ENCODE data around the gene FAM227B.
"Not testable (repeated sequence)": the region's sequence is repeated elsewhere in the genome, so short reads cannot be mapped to it uniquely, and the experiment has no call there.

The FAM227B gene

DNA sequence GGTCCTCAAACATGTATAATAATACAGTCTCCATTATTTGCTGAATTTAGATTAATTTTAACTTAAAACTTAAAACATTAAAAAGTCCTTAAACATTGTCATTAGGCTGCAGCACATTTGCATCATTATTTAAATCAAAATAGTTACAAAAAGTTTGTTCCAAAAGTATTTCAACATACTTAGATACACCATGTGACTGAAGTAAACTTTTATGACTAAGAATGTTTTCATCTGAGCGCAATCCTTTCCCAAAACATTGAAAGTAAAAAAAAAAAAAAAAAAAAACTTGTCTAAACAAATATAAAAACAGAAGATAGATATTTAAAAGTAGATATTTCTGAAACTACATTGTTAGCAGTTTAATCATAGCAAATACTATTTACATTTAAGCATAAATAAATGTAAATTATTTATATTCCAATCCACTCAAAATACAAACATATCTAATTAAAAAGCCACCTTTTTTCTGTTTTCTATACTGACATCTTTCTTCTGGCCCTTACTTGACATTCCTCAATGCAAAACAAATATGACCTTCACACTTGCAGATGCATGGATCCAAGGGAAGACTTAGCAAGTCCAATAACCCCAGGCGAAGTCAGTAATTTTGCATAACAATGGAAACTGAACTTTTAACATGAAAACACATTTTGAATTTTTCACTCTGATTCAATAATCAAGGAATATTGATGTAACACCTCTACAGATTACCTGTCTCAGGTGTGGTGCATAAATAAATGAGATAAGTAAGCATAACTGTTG lies 10.3 kb downstream of the FAM227B start:
- no peak for DNase-seq (ENCODE audit: low spot score)

DNA sequence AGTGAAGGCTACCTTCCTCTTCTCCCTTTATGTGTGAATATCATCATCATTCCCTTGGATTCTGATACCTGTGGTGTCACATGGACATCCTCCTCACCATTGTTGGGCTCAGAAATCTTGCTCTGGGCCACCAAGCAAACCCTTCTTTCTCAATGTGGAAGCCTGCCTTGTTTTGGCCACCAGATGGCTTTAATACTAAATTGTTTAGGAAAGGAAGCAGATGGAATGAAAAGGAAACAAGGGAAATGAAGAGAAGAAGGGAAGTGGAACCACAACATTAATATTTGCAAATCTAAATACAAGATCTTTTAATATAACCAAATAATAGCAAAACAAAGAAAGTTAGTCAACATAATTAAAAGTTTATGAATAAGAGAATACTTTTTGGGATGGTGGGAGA lies 14.0 kb downstream of the FAM227B start:
- DNase-seq (ENCODE audit: low spot score): no peak

DNA sequence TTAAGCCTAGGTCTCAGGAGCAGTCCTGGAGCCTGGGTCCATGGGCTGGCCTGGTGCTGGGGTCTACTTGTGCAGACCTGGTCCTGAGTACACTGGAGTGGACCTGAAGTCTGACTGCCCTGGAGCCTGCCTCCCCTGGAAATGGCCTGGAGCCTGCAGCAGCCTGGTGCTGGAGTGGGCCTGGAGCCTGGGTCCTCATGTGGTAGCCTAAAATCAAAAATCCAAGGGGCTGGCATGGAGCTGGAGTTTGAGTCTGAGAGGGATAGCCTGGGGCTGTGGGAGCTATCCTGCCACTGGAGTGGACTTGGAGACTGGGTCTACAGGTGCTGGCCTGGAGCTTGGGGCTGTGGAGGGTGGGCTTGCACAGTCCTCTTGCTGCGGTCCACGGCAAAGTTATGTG lies 15.0 kb downstream of the FAM227B start:
- no peak for DNase-seq (ENCODE audit: low spot score)

DNA sequence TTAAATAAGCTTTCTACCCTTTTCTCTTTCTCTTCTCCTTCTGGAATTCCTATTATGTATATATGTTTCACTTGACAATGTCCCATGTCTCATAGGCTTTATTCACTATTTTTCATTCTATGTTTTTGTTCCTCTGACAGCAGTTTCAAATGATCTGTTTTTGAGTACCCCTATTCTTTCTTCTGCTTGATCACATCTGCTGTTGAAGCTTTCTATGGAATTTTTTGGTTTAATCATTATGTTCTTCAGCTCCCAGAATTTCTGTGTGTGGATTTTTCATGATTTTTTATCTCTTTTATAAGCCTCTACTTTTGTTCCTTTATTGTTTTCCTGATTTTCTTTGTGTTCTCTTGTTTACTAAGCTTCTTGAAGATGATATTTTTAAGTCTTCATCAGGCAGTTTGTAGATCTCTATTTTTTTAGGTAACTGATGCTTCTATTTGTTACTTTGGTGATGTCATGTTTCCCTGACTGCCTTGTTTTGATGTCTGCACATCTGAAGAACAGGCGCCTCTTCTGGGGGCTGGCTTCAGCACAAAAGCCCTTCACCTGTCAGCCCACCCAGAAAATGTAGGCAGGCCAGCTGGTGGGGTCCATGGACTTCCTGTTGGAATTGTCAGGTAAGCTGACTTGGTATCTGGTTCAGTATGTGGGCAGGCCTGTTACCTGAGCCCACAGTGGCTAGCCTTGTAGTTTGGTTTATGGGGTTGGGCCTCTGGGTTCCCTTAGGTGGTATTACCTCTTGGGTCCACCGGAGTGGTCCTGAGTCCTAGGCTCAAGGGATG lies 15.8 kb downstream of the FAM227B start:
- no peak for DNase-seq (ENCODE audit: low spot score)

DNA sequence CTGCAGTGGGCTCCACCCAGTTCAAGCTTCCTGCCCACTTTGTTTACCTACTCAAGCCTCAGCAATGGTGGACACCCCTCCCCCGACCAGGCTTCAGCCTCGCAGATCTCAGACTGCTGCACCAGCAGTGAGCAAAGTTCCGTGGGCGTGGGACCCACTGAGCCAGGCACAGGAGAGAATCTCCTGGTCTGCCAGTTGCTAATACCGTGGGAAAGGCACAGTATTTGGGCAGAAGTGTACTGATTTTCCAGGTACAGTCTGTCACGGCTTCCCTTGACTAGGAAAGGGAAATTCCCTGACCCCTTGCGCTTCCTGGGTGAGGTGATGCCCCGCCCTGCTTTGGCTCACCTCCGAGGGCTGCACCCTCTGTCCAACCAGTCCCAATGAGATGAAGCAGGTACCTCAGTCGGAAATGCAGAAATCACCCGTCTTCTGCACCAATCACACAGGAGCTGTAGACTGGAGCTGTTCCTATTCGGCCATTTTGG lies 27.7 kb downstream of the FAM227B start:
- not testable (repeated sequence) for DNase-seq (ENCODE audit: low spot score)

DNA sequence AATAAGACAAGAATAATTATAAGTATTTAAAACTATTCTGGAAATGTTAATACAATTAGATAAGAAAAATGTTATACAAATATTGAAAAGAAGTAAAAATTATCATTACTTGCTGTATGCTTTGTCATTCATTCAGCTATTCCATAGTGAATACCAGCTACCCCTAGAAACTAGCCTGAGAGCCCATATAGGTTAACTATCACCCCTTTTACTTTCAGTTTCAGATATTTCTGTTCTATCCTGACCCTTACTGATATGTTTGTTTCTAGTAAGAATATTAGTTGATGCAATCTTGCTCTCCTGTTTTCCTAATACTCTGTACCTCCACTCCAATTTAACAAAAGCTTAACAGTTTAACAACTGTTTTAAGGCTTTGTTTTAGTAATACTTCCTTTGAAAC lies 31.6 kb downstream of the FAM227B start:
- no peak for DNase-seq (ENCODE audit: low spot score)

DNA sequence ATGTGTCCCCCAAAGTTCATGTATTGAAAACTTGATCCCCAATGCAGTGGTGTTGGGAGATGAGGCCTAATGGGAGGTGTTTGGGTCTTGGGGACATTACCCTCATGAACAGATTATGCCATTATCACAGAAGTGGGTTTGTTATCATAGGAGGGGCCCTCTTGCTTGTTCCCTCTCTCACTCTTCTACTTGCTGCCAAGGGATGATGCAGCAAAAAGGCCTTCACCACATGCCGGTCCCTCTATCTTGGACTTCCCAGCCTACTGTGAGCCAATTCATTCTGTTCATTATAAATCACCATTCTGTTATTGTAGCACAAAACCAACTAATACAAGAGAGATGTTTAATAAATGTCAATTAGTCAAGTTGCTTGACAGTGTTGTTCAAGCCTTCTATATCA lies 47.2 kb downstream of the FAM227B start:
- DNase-seq (ENCODE audit: low spot score): no peak

DNA sequence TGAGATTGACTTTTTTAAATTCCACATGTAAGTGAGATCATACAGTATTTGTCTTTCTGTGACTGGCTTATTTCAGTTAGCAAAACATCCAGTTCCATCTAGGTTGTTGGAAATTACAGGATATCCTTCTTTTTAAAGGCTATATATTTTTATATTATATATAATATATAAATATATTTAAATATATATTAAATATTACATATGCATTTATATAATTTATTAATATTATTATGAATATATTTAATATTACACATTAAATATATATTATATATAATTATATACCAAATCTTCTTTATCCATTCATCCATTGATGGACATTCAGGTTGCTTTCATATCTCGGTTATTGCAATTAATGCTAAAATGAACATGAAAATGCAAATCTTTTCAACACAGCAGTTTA lies 49.9 kb downstream of the FAM227B start:
- no peak for DNase-seq (ENCODE audit: low spot score)

DNA sequence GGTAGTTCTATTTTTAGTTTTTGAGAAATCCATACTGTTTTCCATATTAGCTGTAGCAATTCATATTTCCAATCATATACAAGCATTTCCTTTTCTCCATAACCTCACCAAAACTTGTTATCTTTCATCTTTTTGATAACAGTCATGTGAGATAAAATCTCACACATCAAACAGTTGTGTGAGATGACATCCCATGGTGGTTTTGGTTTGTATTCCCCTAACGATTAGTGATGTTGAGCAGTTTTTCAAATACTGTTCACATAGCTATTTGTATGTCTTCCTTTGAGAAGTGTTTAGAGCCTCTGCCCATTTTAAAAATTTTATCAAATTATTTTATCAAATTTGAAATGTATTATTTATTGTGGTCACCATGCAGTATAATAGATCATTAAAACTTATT lies 50.4 kb downstream of the FAM227B start:
- DNase-seq (ENCODE audit: low spot score): no peak

DNA sequence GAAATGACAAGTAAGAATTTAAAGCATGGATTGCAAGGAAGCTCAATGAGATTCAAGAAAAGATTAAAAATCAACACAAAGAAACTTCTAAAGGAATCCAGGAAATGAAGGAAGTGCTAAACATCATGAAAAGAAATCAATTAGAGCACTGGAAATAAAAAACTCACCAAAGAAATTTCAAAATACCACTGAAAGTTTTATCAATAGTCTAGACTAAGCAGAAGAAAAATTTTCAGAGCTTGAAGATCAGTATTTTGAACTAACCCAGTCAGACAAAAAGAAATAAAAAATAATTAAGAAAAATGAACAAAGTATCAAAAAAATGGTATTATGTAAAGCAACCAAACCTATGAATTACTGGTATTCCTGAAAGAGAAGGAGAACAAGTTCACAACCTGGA lies 60.6 kb downstream of the FAM227B start:
- DNase-seq (ENCODE audit: low spot score): no peak

DNA sequence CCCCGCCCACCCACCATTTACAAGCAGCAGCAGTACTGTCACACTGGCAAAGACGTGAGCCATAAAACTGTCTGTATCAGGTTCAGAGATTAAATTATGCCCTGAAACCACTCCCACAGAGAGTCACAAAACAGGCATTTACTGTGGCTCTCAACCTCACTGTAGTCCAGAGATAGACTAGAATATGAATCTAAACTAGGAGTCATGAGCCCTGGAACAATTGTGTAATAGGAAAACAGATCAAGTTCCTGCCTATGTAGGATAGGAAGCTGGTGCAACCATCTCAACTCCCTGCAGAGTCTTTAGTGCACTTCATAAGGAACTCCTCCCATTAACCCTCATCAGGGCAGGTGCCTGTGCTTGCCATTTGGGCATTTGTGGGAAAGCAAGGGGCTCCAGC lies 61.7 kb downstream of the FAM227B start:
- DNase-seq (ENCODE audit: low spot score): no peak

DNA sequence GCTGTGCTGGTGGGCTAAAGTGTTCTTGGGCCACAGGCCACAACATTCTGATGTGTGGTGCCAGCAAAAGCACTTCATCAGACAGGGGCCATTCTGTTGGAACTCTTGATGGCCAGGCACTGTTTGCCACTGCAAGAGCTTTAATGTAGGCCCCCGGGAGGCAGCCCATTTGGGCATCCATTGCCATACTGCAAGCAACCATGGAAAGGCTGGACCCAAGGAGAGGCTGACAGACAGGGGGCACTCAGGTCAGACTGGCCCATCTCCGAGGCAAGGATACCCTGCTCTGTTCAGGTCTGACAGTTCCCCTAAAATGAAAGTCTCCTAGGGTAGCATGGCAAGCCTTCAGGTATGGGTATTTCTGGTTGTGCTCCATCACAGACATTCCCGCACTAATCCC lies 64.2 kb downstream of the FAM227B start:
- no peak for DNase-seq (ENCODE audit: low spot score)

DNA sequence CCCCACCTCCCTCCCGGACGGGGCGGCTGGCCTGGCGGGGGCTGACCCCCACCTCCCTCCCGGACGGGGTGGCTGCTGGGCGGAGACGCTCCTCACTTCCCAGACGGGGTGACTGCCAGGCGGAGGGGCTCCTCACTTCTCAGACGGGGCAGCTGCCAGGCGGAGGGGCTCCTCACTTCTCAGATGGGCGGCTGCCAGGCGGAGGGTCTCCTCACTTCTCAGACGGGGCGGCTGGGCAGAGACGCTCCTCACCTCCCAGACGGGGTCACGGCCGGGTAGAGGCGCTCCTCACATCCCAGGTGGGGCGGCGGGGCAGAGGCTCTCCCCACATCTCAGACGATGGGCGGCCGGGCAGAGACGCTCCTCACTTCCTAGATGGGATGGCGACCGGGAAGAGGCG lies 70.3 kb downstream of the FAM227B start:
- DNase-seq (ENCODE audit: low spot score): not testable (repeated sequence)

DNA sequence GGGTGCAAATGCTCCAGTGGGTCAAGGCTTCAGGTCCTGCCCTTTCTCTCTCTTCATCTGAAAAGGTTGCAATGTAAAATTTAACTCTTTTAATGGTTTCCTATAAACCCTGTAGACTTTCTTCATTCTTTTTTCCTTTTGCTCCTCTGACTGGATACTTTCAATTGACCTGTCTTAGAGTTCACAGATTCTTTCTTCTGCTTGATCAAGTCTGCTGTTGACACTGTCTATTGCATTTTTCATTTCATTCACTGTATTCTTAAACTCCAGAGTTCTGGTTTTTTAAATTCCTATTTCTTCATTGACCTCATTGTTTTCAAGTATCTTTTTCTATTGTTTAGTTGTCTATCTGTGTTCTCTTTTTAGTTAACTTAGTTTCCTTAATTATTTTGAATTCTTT lies 82.1 kb downstream of the FAM227B start:
- no peak for DNase-seq (ENCODE audit: low spot score)

DNA sequence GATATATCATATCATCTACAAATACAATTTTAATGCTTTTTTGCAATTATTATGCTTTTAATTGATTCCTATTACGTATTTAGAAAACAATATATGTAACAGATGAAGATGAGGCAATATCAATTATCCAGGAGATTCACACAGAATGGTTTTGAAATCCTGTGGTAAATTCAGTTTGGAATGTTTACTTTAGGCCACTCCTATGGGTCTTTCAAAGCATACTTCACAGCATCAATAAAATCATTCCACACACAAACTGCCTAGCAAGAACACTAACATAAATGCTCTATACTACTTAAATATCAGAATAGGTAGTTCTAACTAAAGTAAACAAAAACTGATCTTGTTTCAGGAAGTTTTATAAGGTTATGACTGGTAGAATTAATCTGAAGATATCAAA lies 90.5 kb downstream of the FAM227B start:
- DNase-seq (ENCODE audit: low spot score): no peak

DNA sequence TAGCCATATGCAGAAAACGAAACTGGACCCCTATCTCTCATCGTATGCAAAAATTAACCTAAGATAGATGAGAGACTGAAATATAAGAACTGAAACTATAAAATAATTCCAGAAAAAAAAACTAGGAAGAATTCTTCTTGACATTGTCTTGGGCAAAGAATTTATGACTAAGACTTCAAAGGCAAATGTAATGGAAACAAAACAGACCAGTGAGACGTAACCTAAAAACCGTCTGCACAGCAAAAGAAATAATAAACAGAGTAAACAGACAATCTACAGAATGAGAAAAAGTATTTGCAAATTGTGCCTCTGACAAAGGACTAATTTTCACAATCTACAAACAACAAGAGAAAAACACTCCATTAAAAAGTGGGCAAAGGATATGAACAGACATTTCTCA lies 92.3 kb downstream of the FAM227B start:
- no peak for DNase-seq (ENCODE audit: low spot score)

DNA sequence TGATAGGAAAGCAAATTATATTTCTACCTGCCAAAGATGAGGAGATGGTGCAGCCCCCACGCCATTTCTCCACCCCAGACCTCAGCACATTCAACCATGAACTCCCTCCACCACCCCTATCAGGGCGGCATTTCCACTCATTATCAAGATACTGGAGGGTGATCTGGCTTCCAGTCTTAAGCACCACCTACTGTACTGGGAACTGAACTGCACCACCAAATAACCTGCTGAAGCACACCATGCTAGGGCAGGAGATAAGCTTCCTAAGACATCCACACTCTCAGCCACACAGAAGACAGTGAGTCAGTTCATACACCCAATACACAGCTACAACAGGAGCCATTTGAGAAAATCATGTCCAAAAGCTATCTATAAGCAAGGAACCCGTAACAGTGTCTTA lies 98.8 kb downstream of the FAM227B start:
- peak; percentile 6 for DNase-seq (ENCODE audit: low spot score)

DNA sequence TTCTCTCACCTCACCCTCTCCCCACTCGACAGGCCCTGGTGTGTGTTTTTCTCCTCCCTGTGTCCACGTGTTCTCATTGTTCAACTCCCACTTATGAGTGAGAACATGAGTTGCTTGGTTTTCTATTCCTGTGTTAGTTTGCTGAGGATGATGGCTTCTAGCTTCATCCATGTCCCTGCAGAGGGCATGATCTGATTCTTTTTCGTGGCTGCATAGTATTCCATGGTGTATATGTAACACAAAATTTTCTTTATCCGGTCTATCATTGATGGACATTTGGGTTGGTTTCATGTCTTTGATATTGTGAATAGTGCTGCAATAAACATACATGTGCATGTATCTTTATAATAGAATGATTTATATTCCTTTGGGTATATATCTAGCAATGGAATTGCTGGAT lies 107.9 kb downstream of the FAM227B start:
- DNase-seq (ENCODE audit: low spot score): not testable (repeated sequence)

DNA sequence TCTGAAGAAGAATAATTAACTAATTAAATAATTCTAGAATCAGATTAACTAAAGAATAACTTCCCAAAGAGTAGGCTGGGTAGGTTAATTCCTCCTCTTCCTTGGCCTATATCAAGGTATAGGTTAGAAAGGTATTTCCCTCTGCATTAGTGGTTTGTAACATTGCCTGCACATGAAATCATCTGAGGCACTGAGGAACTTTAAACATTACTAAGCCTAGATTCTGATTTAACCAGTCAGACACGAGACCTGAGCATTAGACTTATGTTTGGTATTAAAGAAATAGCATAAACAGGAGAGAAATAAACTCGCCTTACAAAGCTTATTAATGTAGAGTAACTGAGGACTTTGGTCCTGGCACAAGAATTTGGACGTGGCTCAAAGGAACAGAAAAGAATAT lies 113.4 kb downstream of the FAM227B start:
- no peak for DNase-seq (ENCODE audit: low spot score)

DNA sequence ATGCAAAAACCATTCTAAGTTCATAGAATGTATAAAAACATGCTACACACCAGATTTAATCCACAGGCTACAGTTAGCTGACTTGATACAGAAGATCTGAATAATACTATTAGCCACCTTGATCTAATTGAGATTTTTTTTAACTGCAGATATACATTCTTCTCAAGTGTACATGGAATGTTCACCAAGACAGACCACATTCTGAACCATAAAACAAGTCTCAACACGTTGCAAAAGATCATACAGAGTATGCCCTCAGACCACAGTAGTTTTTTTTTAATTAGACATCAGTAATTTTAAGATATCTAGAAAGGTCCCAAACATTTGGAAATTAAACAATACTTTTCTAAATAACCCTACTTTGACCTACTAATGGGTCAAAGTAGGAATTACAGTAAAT lies 114.3 kb downstream of the FAM227B start:
- DNase-seq (ENCODE audit: low spot score): no peak

DNA sequence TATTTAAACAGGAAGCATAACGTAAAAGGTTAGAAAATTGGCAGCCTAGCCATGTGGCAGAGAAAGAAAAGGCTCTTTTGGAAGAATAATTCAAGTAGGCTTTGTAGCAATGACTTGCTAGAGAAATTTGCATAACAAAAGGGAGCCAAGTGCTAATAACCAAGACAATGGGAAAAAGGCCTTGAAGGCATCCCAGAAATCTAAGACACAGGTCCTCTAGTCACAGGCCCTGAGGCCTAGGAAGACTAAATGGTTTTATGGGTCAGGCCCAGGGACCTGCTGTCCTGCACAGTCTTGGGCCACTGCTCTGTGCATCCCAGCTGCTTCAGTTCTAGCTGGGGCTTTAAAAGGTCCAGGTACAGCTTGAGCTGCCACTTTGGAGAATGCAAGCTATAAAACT lies 119.0 kb downstream of the FAM227B start:
- no peak for DNase-seq (ENCODE audit: low spot score)

DNA sequence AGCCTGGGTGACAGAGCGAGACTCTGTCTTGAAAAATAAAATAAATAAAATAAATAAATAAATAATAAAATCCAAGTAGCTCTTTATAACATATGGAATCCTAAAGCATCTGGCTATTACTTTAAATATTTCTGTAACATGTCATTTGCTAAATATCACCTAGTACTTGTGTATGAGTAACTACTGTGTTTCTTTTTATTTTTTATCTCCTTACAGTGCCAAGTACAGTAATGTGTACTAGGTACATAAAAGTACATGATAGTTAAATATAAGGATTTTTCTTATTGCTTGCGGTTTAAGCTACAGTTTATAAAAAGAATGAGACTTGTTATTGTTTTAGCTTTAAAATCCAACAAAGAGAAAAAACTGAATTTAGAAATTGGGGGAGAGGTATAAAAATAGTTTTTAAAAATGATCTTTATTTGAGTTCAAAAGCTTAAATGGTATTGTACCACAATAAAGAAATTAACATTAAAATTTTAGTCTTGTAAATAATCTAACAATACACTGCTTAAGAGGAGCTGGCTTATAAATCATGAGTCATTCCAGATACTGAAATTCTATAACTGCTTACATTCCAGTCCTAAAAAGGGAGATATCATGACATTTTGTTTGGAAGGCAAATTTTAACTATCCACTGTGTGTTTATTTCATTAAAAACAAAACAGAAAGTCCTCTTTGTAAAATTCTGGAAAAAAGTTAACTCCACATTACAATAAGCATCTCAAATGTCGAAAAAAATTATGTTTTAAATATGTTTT lies 124.4 kb downstream of the FAM227B start:
- DNase-seq (ENCODE audit: low spot score): no peak

DNA sequence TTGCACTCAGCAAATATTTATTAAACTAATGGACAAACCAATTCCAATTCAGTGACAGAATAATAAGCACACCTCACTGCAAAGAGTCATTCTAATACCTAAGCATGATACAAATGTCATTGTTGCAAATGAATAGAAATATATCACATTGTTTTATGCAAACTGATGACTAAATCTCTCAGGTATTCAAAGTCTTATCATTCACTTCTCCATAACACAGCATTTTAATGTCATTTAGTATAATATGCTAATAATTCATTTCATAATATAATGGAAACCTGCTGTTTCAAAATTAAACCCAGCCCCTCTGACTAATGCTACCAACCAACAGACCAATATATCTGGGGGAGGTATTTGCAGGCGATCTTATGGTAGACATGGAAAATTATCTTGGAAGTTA lies 125.8 kb downstream of the FAM227B start:
- no peak for DNase-seq (ENCODE audit: low spot score)
